OCI-LY1 (cell line): ENCODE measurements around the gene ELOVL2.

ENCODE experiments used
- H2AFZ ChIP-seq: fragments of 200-600 bp; sonication (generic), shearing (Covaris generic); 2 replicates; pipeline ENCODE4 v1.6.0; 2014; ENCODE audit warnings: antibody characterized with exemption, mild to moderate bottlenecking, low read length
- H3F3A ChIP-seq: fragments of 200-600 bp; sonication (generic), shearing (Covaris generic); 2 replicates; pipeline ENCODE4 v1.6.0; 2014; ENCODE audit warnings: mild to moderate bottlenecking, antibody characterized with exemption, low read length, moderate library complexity; ENCODE audit not compliant: insufficient read depth
- H3K27ac ChIP-seq: fragments of 200-600 bp; sonication (generic); 2 replicates; pipeline ENCODE4 v1.5.1; 2014; ENCODE audit warnings: low read length, mixed run types, mild to moderate bottlenecking, low read depth; ENCODE audit not compliant: poor library complexity, severe bottlenecking
- H3K27me3 ChIP-seq: fragments of 200-600 bp; sonication (generic); 2 replicates; pipeline ENCODE4 v1.6.0; 2014; ENCODE audit warnings: antibody characterized with exemption, mild to moderate bottlenecking, low read length, moderate library complexity; ENCODE audit not compliant: insufficient read depth
- H3K36me3 ChIP-seq: fragments of 200-600 bp; sonication (generic); 2 replicates; pipeline ENCODE4 v1.6.1; 2014; ENCODE audit warnings: mild to moderate bottlenecking, antibody characterized with exemption, low read length, moderate library complexity, mixed read lengths; ENCODE audit not compliant: insufficient read depth
- H3K4me1 ChIP-seq: fragments of 200-600 bp; sonication (generic); 2 replicates; pipeline ENCODE4 v1.5.1; 2014; ENCODE audit warnings: mild to moderate bottlenecking, low read length, moderate library complexity; ENCODE audit not compliant: insufficient read depth, severe bottlenecking
- H3K4me2 ChIP-seq: fragments of 200-600 bp; sonication (generic), shearing (Covaris generic); 2 replicates; pipeline ENCODE4 v1.6.1; 2014; ENCODE audit warnings: low read length
- H3K4me3 ChIP-seq: fragments of 200-600 bp; sonication (generic); 2 replicates; pipeline ENCODE4 v1.5.1; 2014; ENCODE audit warnings: low read length, low read depth, mild to moderate bottlenecking, mixed read lengths; ENCODE audit not compliant: poor library complexity, severe bottlenecking
- H3K79me2 ChIP-seq: fragments of 200-600 bp; shearing (Covaris generic); 2 replicates; pipeline ENCODE4 v1.6.1; 2016; ENCODE audit warnings: mixed run types, low read length, mixed read lengths; ENCODE audit not compliant: insufficient read depth
- H3K9ac ChIP-seq: fragments of 200-600 bp; sonication (generic), shearing (Covaris generic); 2 replicates; pipeline ENCODE4 v1.6.1; 2014; ENCODE audit warnings: mild to moderate bottlenecking, low read length, mixed read lengths
- H3K9me2 ChIP-seq: fragments of 200-600 bp; sonication (generic), shearing (Covaris generic); 2 replicates; pipeline ENCODE4 v1.6.1; 2014; ENCODE audit warnings: low read depth, mild to moderate bottlenecking, low read length, mixed read lengths
- H3K9me3 ChIP-seq: fragments of 200-600 bp; shearing (Covaris generic); 2 replicates; pipeline ENCODE4 v1.6.1; 2014; ENCODE audit warnings: low read length, mixed read lengths
- H4K20me1 ChIP-seq: fragments of 200-600 bp; sonication (generic), shearing (Covaris generic); 2 replicates; pipeline ENCODE4 v1.6.0; 2016; ENCODE audit warnings: mild to moderate bottlenecking, low read length; ENCODE audit not compliant: insufficient read depth
- EZH2 ChIP-seq: fragments of 200-600 bp; sonication (generic), shearing (Covaris generic); IDR thresholded peaks from 2 replicates; pipeline ENCODE4 v1.8.0; 2017; ENCODE audit warnings: borderline replicate concordance, mixed run types, mild to moderate bottlenecking, antibody characterized with exemption, low read length, moderate library complexity, mixed read lengths
- TF ChIP-seq, protein P1 (sequence below): fragments of 200-600 bp; sonication (generic), shearing (Covaris generic); IDR thresholded peaks from 2 replicates; pipeline ENCODE4 v1.5.1; 2017; ENCODE audit warnings: mild to moderate bottlenecking, antibody characterized with exemption, low read length, moderate library complexity, mixed read lengths

Gene ELOVL2

DNA sequence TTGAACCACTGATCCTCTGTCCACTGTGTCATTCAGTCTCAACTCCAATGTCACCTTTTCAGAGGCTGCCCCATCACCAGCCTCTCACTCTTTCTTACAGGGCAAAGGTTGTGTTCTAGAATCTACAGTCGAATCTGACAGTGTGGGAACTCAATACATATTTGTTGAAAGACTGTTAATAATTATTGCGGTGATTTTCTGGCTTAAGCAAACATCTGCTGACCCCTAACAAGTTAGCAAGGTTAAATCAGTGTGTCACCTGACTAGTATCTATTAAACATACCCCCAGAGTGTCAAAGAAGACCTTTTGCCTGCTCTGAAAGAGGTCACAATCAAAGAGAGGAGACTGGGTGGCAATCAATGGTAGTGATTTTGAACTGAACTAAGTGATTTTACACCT lies 41.9 kb downstream of the ELOVL2 start:
- TF ChIP-seq EZH2: no peak
- TF ChIP-seq, protein P1, sequence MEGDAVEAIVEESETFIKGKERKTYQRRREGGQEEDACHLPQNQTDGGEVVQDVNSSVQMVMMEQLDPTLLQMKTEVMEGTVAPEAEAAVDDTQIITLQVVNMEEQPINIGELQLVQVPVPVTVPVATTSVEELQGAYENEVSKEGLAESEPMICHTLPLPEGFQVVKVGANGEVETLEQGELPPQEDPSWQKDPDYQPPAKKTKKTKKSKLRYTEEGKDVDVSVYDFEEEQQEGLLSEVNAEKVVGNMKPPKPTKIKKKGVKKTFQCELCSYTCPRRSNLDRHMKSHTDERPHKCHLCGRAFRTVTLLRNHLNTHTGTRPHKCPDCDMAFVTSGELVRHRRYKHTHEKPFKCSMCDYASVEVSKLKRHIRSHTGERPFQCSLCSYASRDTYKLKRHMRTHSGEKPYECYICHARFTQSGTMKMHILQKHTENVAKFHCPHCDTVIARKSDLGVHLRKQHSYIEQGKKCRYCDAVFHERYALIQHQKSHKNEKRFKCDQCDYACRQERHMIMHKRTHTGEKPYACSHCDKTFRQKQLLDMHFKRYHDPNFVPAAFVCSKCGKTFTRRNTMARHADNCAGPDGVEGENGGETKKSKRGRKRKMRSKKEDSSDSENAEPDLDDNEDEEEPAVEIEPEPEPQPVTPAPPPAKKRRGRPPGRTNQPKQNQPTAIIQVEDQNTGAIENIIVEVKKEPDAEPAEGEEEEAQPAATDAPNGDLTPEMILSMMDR: no peak
- no peaks in the 10 kb centered on the region for H4K20me1 ChIP-seq
- no peaks in the 10 kb centered on the region for H3K9me3 ChIP-seq
- no peak overlapping the region for H3K9ac ChIP-seq
- H3K4me2 ChIP-seq: no peak overlapping the region
- no peak overlapping the region for H3K27ac ChIP-seq
- H3K4me1 ChIP-seq: no peaks in the 10 kb centered on the region
- no peaks in the 10 kb centered on the region for H3K27me3 ChIP-seq
- H3F3A ChIP-seq: no peaks in the 10 kb centered on the region
- no peaks in the 10 kb centered on the region for H3K9me2 ChIP-seq
- H3K79me2 ChIP-seq: no peaks in the 10 kb centered on the region
- no peaks in the 10 kb centered on the region for H3K36me3 ChIP-seq
- H3K4me3 ChIP-seq: no peak overlapping the region
- H2AFZ ChIP-seq: no peak overlapping the region

- Histone ChIP-seq H3K9me3 (no peaks in the 10 kb centered on the region), H4K20me1 (no peaks in the 10 kb centered on the region), H3K4me2 (no peak overlapping the region), H3K36me3 (no peaks in the 10 kb centered on the region), H3K4me3 (no peak overlapping the region), H3K9me2 (no peaks in the 10 kb centered on the region), H3F3A (no peaks in the 10 kb centered on the region), H3K4me1 (no peaks in the 10 kb centered on the region), H2AFZ (no peak overlapping the region), H3K9ac (no peak overlapping the region), H3K27ac (no peak overlapping the region), H3K79me2 (no peaks in the 10 kb centered on the region), H3K27me3 (no peaks in the 10 kb centered on the region)
- TF ChIP-seq EZH2: no peak
- TF ChIP-seq, protein P1: no peak
Measured at GRCh38 chr6:10999994-11000393, 44.1 kb downstream of the ELOVL2 start.

- H4K20me1 ChIP-seq: no peaks in the 10 kb centered on the region
- H3K4me1 ChIP-seq: no peaks in the 10 kb centered on the region
- H2AFZ ChIP-seq: no peak overlapping the region
Measured at GRCh38 chr6:10995114-10995707, 48.9 kb downstream of the ELOVL2 start.

More at GRCh38 chr6:10995114-10995707, 48.9 kb downstream of the ELOVL2 start:
- Histone ChIP-seq H3K4me3 (no peak overlapping the region), H3K4me2 (no peak overlapping the region), H3K27ac (no peak overlapping the region), H3K9me2 (no peaks in the 10 kb centered on the region), H3K79me2 (no peaks in the 10 kb centered on the region), H3K9me3 (no peaks in the 10 kb centered on the region), H3K27me3 (no peaks in the 10 kb centered on the region), H3F3A (no peaks in the 10 kb centered on the region), H3K9ac (no peak overlapping the region), H3K36me3 (no peaks in the 10 kb centered on the region)
- TF ChIP-seq, protein P1: no peak
- no peak for TF ChIP-seq EZH2
